ENCODE measurements around the gene TCHH. TPM values are rescaled to one million over a fixed set of nuclear protein-coding genes. Genes with fewer than 3 reads are reported as not detected.

TCHH gene
- polyA plus RNA-seq, 1 experiment: not detected

- no peak for TF ChIP-seq CTCF (IDR thresholded peaks at IDR 0.05; ENCODE audit: insufficient read depth, low read depth, low read length)
- ChIA-PET CTCF (interaction anchor here (2.4 kb wide), 1 partner anchor 311 kb away, joined by 5 read pairs; no protein-coding TSS in a partner anchor), POLR2A (interaction anchor here (0.6 kb wide), 1 partner anchor 20 kb away, joined by 4 read pairs; no protein-coding TSS in a partner anchor)
- H3K36me3 ChIP-seq (ENCODE audit: control insufficient read depth, insufficient read depth, low read length): no peaks in the 10 kb centered on the region
- H3K4me3 ChIP-seq (ENCODE audit: low read depth, low read length): no peak overlapping the region
- DNase-seq (ENCODE audit: low read depth): no peak
- H3K27me3 ChIP-seq (ENCODE audit: control insufficient read depth, insufficient read depth, low read length): peaks cover 8% of the 10 kb centered on the region
Observed at GRCh38 chr1:152130186-152130585, 14.9 kb upstream of the TCHH start.

- CTCF ChIA-PET: interaction anchor here (0.6 to 1.0 kb wide), 2 partner anchors 17 to 20 kb away, joined by 3 read pairs; no protein-coding TSS in a partner anchor
- Histone ChIP-seq H3K27me3 (ENCODE audit: control insufficient read depth, insufficient read depth, low read length) (peaks cover 8% of the 10 kb centered on the region), H3K4me3 (ENCODE audit: low read depth, low read length) (no peak overlapping the region), H3K36me3 (ENCODE audit: control insufficient read depth, insufficient read depth, low read length) (no peaks in the 10 kb centered on the region)
- DNase-seq (ENCODE audit: low read depth): no peak
- POLR2A ChIA-PET: no interaction called here
- no peak for TF ChIP-seq CTCF (IDR thresholded peaks at IDR 0.05; ENCODE audit: insufficient read depth, low read depth, low read length)
Observed at GRCh38 chr1:152127673-152128072, 12.4 kb upstream of the TCHH start.

DNA sequence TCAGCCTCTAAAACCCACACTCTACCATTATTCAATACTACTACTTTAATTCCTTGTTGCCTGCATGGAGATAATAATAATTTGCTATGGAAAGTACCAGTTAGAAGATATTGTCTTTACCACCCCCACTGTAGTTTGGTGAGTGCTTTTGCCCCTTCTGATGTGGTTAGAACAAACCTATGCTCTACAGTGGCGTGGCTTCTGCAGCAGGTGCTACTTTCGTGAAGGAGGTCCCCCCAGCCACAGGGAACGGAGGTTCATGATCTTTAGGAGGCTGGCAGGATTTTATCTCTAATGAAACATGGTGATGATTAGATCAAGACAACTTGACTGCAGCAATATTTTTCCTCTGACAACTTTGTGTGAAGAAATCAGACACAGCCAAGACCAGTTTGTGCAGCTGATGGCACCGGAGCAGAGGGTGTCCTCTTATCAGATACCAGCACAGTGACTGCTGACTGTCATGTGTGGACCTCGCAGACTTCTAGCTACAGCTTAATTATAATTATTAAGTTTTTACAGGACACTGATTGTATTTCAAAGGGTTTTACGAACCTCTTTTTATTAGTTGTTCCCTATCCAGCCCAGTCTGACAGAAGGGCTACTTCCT lies 10.7 kb upstream of the TCHH start:
- Histone ChIP-seq H3K4me3 (ENCODE audit: low read depth, low read length) (no peak overlapping the region), H3K36me3 (ENCODE audit: control insufficient read depth, insufficient read depth, low read length) (no peaks in the 10 kb centered on the region), H3K27me3 (ENCODE audit: control insufficient read depth, insufficient read depth, low read length) (peaks cover 4% of the 10 kb centered on the region; the same call in 1 of the 2 replicates)
- no peak for DNase-seq (ENCODE audit: low read depth)
- no peak for TF ChIP-seq CTCF (IDR thresholded peaks at IDR 0.05; ENCODE audit: insufficient read depth, low read depth, low read length)
- CTCF ChIA-PET: interaction anchor here (0.9 to 1.1 kb wide), 2 partner anchors 11 to 60 kb away, joined by 3 read pairs; partner anchors contain the start of gene TCHH
- POLR2A ChIA-PET: no interaction called here

GRCh38 chr1:152118915-152119314 lies 3.7 kb upstream of the TCHH start:
- Histone ChIP-seq H3K4me3 (ENCODE audit: low read depth, low read length) (no peak overlapping the region), H3K27me3 (ENCODE audit: control insufficient read depth, insufficient read depth, low read length) (peaks cover 9% of the 10 kb centered on the region)
- CTCF ChIA-PET: interaction anchor here (0.6 to 1.5 kb wide), 2 partner anchors 66 to 251 kb away, joined by 3 to 4 read pairs; no protein-coding TSS in a partner anchor

More at GRCh38 chr1:152118915-152119314, 3.7 kb upstream of the TCHH start:
- POLR2A ChIA-PET: no interaction called here
- DNase-seq (ENCODE audit: low read depth): no peak
- no peak for TF ChIP-seq CTCF (IDR thresholded peaks at IDR 0.05; ENCODE audit: insufficient read depth, low read depth, low read length)
- no peaks in the 10 kb centered on the region for H3K36me3 ChIP-seq (ENCODE audit: control insufficient read depth, insufficient read depth, low read length)
